Measurements from ENCODE around the gene KRTAP1-1. TPM values are rescaled to one million over a fixed set of nuclear protein-coding genes. Genes with fewer than 3 reads are reported as not detected.

KRTAP1-1 gene
- total and polyA plus RNA-seq, 11 donors: not detected

DNA sequence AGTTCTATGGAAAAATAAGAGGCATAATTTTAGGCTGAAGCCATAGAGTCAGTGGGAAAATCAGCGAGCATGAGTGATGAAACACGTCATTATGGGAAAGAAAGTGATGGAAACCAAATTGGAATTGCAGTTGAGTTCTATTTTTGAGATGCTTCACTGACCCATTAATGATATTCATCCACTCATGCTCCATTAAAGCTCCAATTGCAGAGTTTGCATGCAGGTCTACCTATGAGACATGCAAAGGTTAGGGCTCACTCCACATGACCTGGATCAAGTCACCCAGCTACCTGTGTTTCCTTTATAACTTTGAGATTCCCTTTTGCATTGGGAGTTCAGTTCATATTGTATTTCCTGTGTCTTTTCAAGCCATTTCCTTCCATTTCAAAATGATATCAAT lies 32.4 kb upstream of the KRTAP1-1 start:
- no peaks in the 10 kb centered on the region for H3K36me3 ChIP-seq
- no peaks in the 10 kb centered on the region for H3K4me1 ChIP-seq
- no peak for DNase-seq
- intact Hi-C loops (cut with DNase I): no loop called here
- H3K9me3 ChIP-seq: no peaks in the 10 kb centered on the region
- TF ChIP-seq, protein P1, sequence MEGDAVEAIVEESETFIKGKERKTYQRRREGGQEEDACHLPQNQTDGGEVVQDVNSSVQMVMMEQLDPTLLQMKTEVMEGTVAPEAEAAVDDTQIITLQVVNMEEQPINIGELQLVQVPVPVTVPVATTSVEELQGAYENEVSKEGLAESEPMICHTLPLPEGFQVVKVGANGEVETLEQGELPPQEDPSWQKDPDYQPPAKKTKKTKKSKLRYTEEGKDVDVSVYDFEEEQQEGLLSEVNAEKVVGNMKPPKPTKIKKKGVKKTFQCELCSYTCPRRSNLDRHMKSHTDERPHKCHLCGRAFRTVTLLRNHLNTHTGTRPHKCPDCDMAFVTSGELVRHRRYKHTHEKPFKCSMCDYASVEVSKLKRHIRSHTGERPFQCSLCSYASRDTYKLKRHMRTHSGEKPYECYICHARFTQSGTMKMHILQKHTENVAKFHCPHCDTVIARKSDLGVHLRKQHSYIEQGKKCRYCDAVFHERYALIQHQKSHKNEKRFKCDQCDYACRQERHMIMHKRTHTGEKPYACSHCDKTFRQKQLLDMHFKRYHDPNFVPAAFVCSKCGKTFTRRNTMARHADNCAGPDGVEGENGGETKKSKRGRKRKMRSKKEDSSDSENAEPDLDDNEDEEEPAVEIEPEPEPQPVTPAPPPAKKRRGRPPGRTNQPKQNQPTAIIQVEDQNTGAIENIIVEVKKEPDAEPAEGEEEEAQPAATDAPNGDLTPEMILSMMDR (IDR thresholded peaks at IDR 0.05): no peak
- no peak for TF ChIP-seq POLR2A (IDR thresholded peaks at IDR 0.05)
- peaks cover 0 to 25% (median 0%) of the 10 kb centered on the region in 9 donors for H3K27me3 ChIP-seq
- WGBS, 4 donors: 77 to 89% (median 80%) methylated on average over 2 of the region's 2 CpGs
- no peak for ATAC-seq
- H3K27ac ChIP-seq: no peak overlapping the region
- H3K4me3 ChIP-seq: no peak overlapping the region

DNA sequence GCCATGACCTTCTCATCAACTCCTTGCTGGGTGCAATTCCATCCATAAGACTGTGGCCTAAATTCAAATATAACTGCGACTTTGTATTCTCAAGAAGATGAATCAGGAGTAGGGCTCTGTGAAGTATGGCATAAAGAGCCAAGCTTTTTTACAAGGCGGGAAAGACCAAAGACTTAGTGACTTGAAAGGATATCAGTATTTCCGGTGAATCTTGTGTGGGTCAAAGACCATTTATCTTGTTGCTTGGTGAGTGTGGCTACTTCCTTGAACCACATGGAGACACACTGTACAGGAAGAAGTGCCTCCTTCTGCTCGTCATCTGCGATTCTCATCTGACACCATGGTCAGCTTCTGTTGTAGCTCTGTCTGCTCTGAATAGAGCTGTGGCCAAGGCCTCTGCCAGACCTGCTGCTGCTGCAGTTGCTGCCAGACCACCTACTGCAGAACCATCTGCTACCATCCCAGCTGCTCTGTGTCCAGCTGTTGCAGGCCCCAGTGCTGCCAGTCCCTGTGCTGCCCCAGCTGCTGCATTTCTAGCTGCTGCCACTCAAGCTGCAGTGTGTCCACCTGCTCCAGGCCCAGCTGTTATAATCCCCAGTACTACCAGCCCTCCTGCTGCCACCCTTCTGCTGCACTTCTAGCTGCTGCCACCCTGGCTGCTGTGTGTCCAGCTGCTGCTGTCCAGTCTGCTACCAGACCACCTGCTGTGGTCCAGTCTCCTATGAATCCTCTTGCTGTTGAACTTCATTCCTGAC lies 30.5 kb upstream of the KRTAP1-1 start:
- ATAC-seq: no peak
- no peak overlapping the region for H3K4me3 ChIP-seq
- intact Hi-C loops (cut with DNase I): no loop called here
- TF ChIP-seq POLR2A (IDR thresholded peaks at IDR 0.05): no peak
- TF ChIP-seq, protein P1 (IDR thresholded peaks at IDR 0.05): no peak
- peaks cover 0 to 20% (median 0%) of the 10 kb centered on the region in 9 donors for H3K27me3 ChIP-seq
- no peaks in the 10 kb centered on the region for H3K9me3 ChIP-seq
- no peak for DNase-seq
- 69 to 84% (median 79%) methylated on average over 5 of the region's 5 CpGs for WGBS, 4 donors
- H3K4me1 ChIP-seq: no peaks in the 10 kb centered on the region
- no peak overlapping the region for H3K27ac ChIP-seq
- no peaks in the 10 kb centered on the region for H3K36me3 ChIP-seq

DNA sequence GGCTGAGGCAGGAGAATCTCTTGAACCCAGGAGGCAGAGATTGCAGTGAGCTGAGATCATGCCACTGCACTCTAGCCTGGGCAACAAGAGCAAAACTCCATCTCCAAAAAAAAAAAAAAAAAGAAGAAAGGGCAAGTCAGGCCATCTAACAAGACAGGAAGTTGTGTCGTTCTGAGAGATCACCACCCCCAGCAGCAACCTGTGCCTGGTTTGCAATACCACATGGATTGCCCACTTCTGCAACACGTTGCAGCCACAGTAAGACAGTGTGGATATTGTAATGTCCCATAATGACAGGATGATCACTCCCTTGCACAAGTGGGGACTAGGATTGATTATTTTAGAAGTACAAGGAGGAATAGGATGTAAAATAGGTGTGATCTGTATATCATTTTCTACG lies 27.8 kb upstream of the KRTAP1-1 start:
- Histone ChIP-seq H3K27ac (no peak overlapping the region), H3K4me3 (no peak overlapping the region), H3K36me3 (no peaks in the 10 kb centered on the region), H3K4me1 (no peaks in the 10 kb centered on the region), H3K9me3 (no peaks in the 10 kb centered on the region), H3K27me3 (peaks cover 0 to 15% (median 0%) of the 10 kb centered on the region in 9 donors)
- TF ChIP-seq POLR2A (IDR thresholded peaks at IDR 0.05): no peak
- TF ChIP-seq, protein P1 (IDR thresholded peaks at IDR 0.05): no peak
- DNase-seq: no peak
- 61 to 74% (median 70%) methylated on average over 3 of the region's 3 CpGs for WGBS, 4 donors
- intact Hi-C loops (cut with DNase I): no loop called here
- no peak for ATAC-seq

DNA sequence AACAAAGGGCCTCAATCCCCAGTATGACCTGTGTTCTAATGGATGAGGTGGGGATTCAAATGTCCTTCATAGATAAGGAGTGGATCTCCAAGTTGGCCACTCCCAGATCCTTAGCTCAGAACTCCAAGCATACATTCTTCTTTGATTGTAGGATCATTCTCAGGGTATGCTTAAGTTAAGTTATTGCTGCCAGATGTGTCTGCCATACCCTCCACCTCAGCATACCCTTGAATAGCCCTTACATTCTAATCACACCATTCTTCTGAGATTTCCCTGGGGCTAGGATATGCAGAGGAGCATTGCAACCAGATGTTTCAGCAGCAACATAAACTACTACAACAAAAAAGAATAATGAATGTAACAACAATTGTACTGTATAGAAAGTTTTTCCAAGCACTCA lies 26.0 kb upstream of the KRTAP1-1 start:
- no peaks in the 10 kb centered on the region for H3K9me3 ChIP-seq
- TF ChIP-seq, protein P1 (IDR thresholded peaks at IDR 0.05): no peak
- TF ChIP-seq POLR2A (IDR thresholded peaks at IDR 0.05): no peak
- no peak overlapping the region for H3K4me3 ChIP-seq
- DNase-seq: no peak
- H3K27me3 ChIP-seq: peaks cover 0 to 13% (median 0%) of the 10 kb centered on the region in 9 donors
- H3K36me3 ChIP-seq: no peaks in the 10 kb centered on the region
- intact Hi-C loops (cut with DNase I): no loop called here
- no peaks in the 10 kb centered on the region for H3K4me1 ChIP-seq
- H3K27ac ChIP-seq: no peak overlapping the region
- ATAC-seq: no peak

All from heart left ventricle (tissue), 16 donors.